HG03565 (cell line): ENCODE results near the gene NLRP9.

Experiments used
- ATAC-seq: cut with Tn5 transposase; IDR thresholded peaks from one replicate; pipeline ENCODE4 v1.9.1; 2021; ENCODE audit warnings: mild to moderate bottlenecking, moderate library complexity; ENCODE audit not compliant: unreplicated experiment

The NLRP9 gene

GRCh38 chr19:55704494-55705245 lies 33.5 kb downstream of the NLRP9 start:
- no peak for ATAC-seq

GRCh38 chr19:55703790-55704215 lies 34.4 kb downstream of the NLRP9 start:
- no peak for ATAC-seq

GRCh38 chr19:55702131-55702627 lies 36.0 kb downstream of the NLRP9 start:
- no peak for ATAC-seq

- ATAC-seq: no peak
Measured at GRCh38 chr19:55700813-55701212, 37.4 kb downstream of the NLRP9 start.

- ATAC-seq: no peak
Measured at GRCh38 chr19:55699221-55699620, 39.0 kb downstream of the NLRP9 start.

GRCh38 chr19:55698256-55698655 lies 39.9 kb downstream of the NLRP9 start:
- no peak for ATAC-seq

- no peak for ATAC-seq
Measured at GRCh38 chr19:55697698-55698097, 40.5 kb downstream of the NLRP9 start.

- ATAC-seq: no peak
Measured at GRCh38 chr19:55697069-55697440, 41.1 kb downstream of the NLRP9 start.

- ATAC-seq: no peak
Measured at GRCh38 chr19:55696301-55697068, 41.7 kb downstream of the NLRP9 start.

- ATAC-seq: no peak
Measured at GRCh38 chr19:55695511-55696290, 42.5 kb downstream of the NLRP9 start.

GRCh38 chr19:55694656-55695491 lies 43.3 kb downstream of the NLRP9 start:
- no peak for ATAC-seq

GRCh38 chr19:55694241-55694655 lies 44.0 kb downstream of the NLRP9 start:
- no peak for ATAC-seq

GRCh38 chr19:55693336-55693974 lies 44.7 kb downstream of the NLRP9 start:
- no peak for ATAC-seq

- ATAC-seq: no peak
Measured at GRCh38 chr19:55692681-55693081, 45.5 kb downstream of the NLRP9 start.

GRCh38 chr19:55691561-55692481 lies 46.4 kb downstream of the NLRP9 start:
- no peak for ATAC-seq

- ATAC-seq: no peak
Measured at GRCh38 chr19:55690769-55691545, 47.2 kb downstream of the NLRP9 start.

- no peak for ATAC-seq
Measured at GRCh38 chr19:55690109-55690768, 48.0 kb downstream of the NLRP9 start.
